Fibroblast of lung (primary cell): ENCODE data around the gene DCDC2. TPM values are rescaled to one million over a fixed set of nuclear protein-coding genes. Genes with fewer than 3 reads are reported as not detected.

Experiments used
- DNase-seq, 2 donors: peaks; one replicate each; pipeline versions ENCODE4 v3.0.0 to v3.0.0-alpha.2; 2010; ENCODE audit warnings: low read depth in 2 of 2
- H2AFZ ChIP-seq: 2 replicates; pipeline ENCODE4 v1.5.1; 2012; ENCODE audit warnings: low read length, control low read depth, inconsistent platforms
- H3K27ac ChIP-seq: 2 replicates; pipeline ENCODE4 v1.5.1; 2011; ENCODE audit warnings: low read length, control low read depth; ENCODE audit not compliant: insufficient read depth
- H3K27me3 ChIP-seq: 2 replicates; pipeline ENCODE4 v1.5.1; 2011; ENCODE audit warnings: mild to moderate bottlenecking, low read length; ENCODE audit not compliant: control insufficient read depth, insufficient read depth
- H3K36me3 ChIP-seq: 2 replicates; pipeline ENCODE4 v1.5.1; 2011; ENCODE audit warnings: low read length; ENCODE audit not compliant: control insufficient read depth, insufficient read depth
- H3K4me1 ChIP-seq: 2 replicates; pipeline ENCODE4 v1.5.1; 2011; ENCODE audit warnings: low read length; ENCODE audit not compliant: control insufficient read depth, insufficient read depth; ENCODE audit errors: extremely low read depth
- H3K4me2 ChIP-seq: 2 replicates; pipeline ENCODE4 v1.5.1; 2011; ENCODE audit warnings: low read length, control low read depth; ENCODE audit not compliant: insufficient read depth; ENCODE audit errors: extremely low read depth
- H3K4me3 ChIP-seq, 4 experiments: fragments of 200-600 bp in 1 of 4; sonication (generic) in 1 of 4; replicated peaks in 1 of 4; 2 replicates each; pipeline ENCODE4 v1.5.1; 2011 to 2016; ENCODE audit warnings: low read length in 4 of 4, low read depth in 3 of 4, mild to moderate bottlenecking in 3 of 4, control low read depth in 2 of 4, inconsistent platforms in 1 of 4, mixed read lengths in 1 of 4; ENCODE audit not compliant: insufficient read depth in 1 of 4; ENCODE audit errors: control extremely low read depth in 1 of 4
- H3K79me2 ChIP-seq: 2 replicates; pipeline ENCODE4 v1.5.1; 2012; ENCODE audit warnings: mild to moderate bottlenecking, low read length, inconsistent platforms; ENCODE audit not compliant: control insufficient read depth, insufficient read depth
- H3K9ac ChIP-seq: 2 replicates; pipeline ENCODE4 v1.5.1; 2011; ENCODE audit warnings: mild to moderate bottlenecking, low read length, control low read depth; ENCODE audit not compliant: insufficient read depth
- H3K9me3 ChIP-seq: 2 replicates; pipeline ENCODE4 v1.5.1; 2012; ENCODE audit warnings: low read depth, low read length; ENCODE audit not compliant: control insufficient read depth, insufficient read depth
- H4K20me1 ChIP-seq: 2 replicates; pipeline ENCODE4 v1.5.1; 2011; ENCODE audit warnings: low read length; ENCODE audit not compliant: control insufficient read depth, insufficient read depth; ENCODE audit errors: extremely low read depth
- EZH2 ChIP-seq: IDR thresholded peaks from 2 replicates; pipeline ENCODE4 v1.5.1; 2012; ENCODE audit warnings: low read length, control low read depth, mild to moderate bottlenecking; ENCODE audit errors: missing control alignments
- polyA plus RNA-seq, 2 donors: library from polyadenylated mRNA; depleted of rRNA in 1 of 2; stranded (reverse) in 1 of 2; unstranded in 1 of 2; fragments of >200 nt; gene quantifications; 2 replicates each; pipeline ENCODE4 v1.2.1, GENCODE V29; 2011 to 2012; ENCODE audit warnings: missing spikeins in 1 of 2
- total RNA-seq: library from RNA; depleted of rRNA; stranded (reverse); fragments of >200 nt; gene quantifications from 2 replicates; pipeline ENCODE4 v1.2.1, GENCODE V29; 2014
- TF ChIP-seq, protein P1 (sequence below), 2 donors: IDR thresholded peaks in 1 of 2; conservative IDR thresholded peaks in 1 of 2; 1 replicate in 1 of 2; 2 replicates in 1 of 2; pipeline ENCODE4 v1.5.1; 2011 to 2012; ENCODE audit warnings: low read length in 2 of 2, control low read depth in 1 of 2, inconsistent platforms in 1 of 2, low read depth in 1 of 2, mild to moderate bottlenecking in 1 of 2

The DCDC2 gene
- total and polyA plus RNA-seq, 2 donors (not counting 1 experiment from before 2014, with no cell fraction given): 0.01 TPM; not detected in 1

DNA sequence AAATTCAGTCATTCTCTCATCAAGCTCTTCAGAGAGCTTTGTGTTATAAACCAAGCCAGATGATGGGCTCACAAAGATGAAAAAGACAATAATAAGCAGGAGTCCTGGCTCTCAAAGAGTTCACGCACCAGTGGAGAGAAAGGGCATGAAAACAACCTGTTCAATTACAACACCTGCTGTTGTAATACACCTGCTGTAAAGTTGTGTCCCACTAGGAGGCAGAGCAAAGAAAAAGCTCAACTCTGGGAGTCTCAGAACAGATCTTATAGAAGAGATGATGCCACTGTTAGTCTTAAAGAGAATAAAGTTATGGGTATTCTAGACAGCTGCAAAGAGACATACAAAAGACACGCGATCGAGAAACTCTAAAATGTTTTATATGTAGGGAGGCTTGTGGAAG is 100.6 kb downstream of the DCDC2 start:
- no peak overlapping the region for H3K4me2 ChIP-seq
- no peak for DNase-seq
- H3K9ac ChIP-seq: no peak overlapping the region
- no peaks in the 10 kb centered on the region for H3K4me1 ChIP-seq
- H2AFZ ChIP-seq: no peak overlapping the region
- TF ChIP-seq EZH2: no peak
- TF ChIP-seq, protein P1, sequence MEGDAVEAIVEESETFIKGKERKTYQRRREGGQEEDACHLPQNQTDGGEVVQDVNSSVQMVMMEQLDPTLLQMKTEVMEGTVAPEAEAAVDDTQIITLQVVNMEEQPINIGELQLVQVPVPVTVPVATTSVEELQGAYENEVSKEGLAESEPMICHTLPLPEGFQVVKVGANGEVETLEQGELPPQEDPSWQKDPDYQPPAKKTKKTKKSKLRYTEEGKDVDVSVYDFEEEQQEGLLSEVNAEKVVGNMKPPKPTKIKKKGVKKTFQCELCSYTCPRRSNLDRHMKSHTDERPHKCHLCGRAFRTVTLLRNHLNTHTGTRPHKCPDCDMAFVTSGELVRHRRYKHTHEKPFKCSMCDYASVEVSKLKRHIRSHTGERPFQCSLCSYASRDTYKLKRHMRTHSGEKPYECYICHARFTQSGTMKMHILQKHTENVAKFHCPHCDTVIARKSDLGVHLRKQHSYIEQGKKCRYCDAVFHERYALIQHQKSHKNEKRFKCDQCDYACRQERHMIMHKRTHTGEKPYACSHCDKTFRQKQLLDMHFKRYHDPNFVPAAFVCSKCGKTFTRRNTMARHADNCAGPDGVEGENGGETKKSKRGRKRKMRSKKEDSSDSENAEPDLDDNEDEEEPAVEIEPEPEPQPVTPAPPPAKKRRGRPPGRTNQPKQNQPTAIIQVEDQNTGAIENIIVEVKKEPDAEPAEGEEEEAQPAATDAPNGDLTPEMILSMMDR (conservative IDR thresholded peaks at IDR 0.05 in 1 of 2, IDR thresholded peaks at IDR 0.05 in 1 of 2; ENCODE audit: low read depth in 1 of 2, low read length in 2 of 2): no peak
- no peak overlapping the region for H3K27ac ChIP-seq
- no peak overlapping the region for H3K4me3 ChIP-seq
- H4K20me1 ChIP-seq: peaks cover 1% of the 10 kb centered on the region
- H3K36me3 ChIP-seq: no peaks in the 10 kb centered on the region
- no peaks in the 10 kb centered on the region for H3K79me2 ChIP-seq
- H3K27me3 ChIP-seq: no peaks in the 10 kb centered on the region
- H3K9me3 ChIP-seq: no peaks in the 10 kb centered on the region

- Histone ChIP-seq H2AFZ (no peak overlapping the region), H3K27me3 (no peaks in the 10 kb centered on the region), H4K20me1 (peaks cover 1% of the 10 kb centered on the region), H3K27ac (no peak overlapping the region), H3K9me3 (no peaks in the 10 kb centered on the region), H3K4me2 (no peak overlapping the region), H3K4me1 (no peaks in the 10 kb centered on the region), H3K79me2 (no peaks in the 10 kb centered on the region), H3K36me3 (no peaks in the 10 kb centered on the region), H3K9ac (no peak overlapping the region), H3K4me3 (no peak overlapping the region)
- TF ChIP-seq, protein P1 (conservative IDR thresholded peaks at IDR 0.05 in 1 of 2, IDR thresholded peaks at IDR 0.05 in 1 of 2; ENCODE audit: low read depth in 1 of 2, low read length in 2 of 2): no peak
- TF ChIP-seq EZH2: no peak
- no peak for DNase-seq
Measured at GRCh38 chr6:24255676-24256075, 102.2 kb downstream of the DCDC2 start.

DNA sequence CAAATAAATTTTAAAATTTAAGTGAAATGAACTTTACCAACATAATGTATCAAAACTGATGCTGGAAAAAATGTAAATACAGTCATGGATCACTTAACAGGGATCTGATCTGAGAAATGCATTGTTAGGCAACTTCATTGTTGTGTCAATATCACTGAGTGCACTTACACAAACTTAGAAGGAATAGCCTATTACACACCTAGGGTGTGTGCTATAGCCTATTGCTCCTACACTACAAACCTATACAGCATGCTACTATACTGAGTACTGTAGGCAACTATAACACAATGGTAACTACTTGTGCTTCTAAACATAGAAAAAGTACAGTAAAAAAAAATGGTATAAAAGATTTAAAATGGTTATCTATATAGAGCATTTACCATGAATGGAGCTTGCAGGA is 104.5 kb downstream of the DCDC2 start:
- no peak for TF ChIP-seq EZH2
- TF ChIP-seq, protein P1 (conservative IDR thresholded peaks at IDR 0.05 in 1 of 2, IDR thresholded peaks at IDR 0.05 in 1 of 2; ENCODE audit: low read depth in 1 of 2, low read length in 2 of 2): no peak
- Histone ChIP-seq H3K4me3 (no peak overlapping the region), H3K9ac (no peak overlapping the region), H3K4me2 (no peak overlapping the region), H3K27me3 (no peaks in the 10 kb centered on the region), H3K27ac (no peak overlapping the region), H3K9me3 (no peaks in the 10 kb centered on the region), H3K4me1 (no peaks in the 10 kb centered on the region), H3K79me2 (no peaks in the 10 kb centered on the region), H3K36me3 (no peaks in the 10 kb centered on the region), H2AFZ (no peak overlapping the region), H4K20me1 (peaks cover 1% of the 10 kb centered on the region)
- DNase-seq: no peak
